Occipital lobe (tissue), 2 donors: ENCODE measurements around the gene TMPRSS4. TPM values are rescaled to one million over a fixed set of nuclear protein-coding genes. Genes with fewer than 3 reads are reported as not detected.

ENCODE experiments used
- DNase-seq: peaks from one replicate; lab custom pipeline; 2025; lab: John Stamatoyannopoulos, UW
- total RNA-seq: library from RNA; depleted of rRNA; stranded (reverse); fragments of >200 nt; gene quantifications from one replicate; pipeline ENCODE4 v1.2.3, GENCODE V29; 2014

The TMPRSS4 gene
- total RNA-seq: not detected

- DNase-seq: no peak
These were observed at the start of gene TMPRSS4 for GRCh38 chr11:118076754-118077281. TSS of gene TMPRSS4 (plus strand) at chr11:118077078. CDS start at chr11:118077303, 225 bp downstream.

GRCh38 chr11:118027694-118028093, 49.2 kb upstream of the TMPRSS4 start:
- DNase-seq: no peak

- no peak for DNase-seq
These were observed 48.3 kb upstream of the TMPRSS4 start for GRCh38 chr11:118028626-118029025.

- no peak for DNase-seq
These were observed 43.4 kb upstream of the TMPRSS4 start for GRCh38 chr11:118033443-118033842.

- DNase-seq: no peak
These were observed 34.7 kb upstream of the TMPRSS4 start for GRCh38 chr11:118042141-118042540.

GRCh38 chr11:118042796-118043195, 34.1 kb upstream of the TMPRSS4 start:
- DNase-seq: no peak

GRCh38 chr11:118045191-118045590, 31.7 kb upstream of the TMPRSS4 start:
- no peak for DNase-seq

GRCh38 chr11:118046051-118046963, 30.6 kb upstream of the TMPRSS4 start:
- DNase-seq: no peak

GRCh38 chr11:118046964-118047700, 29.7 kb upstream of the TMPRSS4 start:
- no peak for DNase-seq

GRCh38 chr11:118047749-118048148, 29.1 kb upstream of the TMPRSS4 start:
- DNase-seq: no peak

GRCh38 chr11:118048472-118049370, 28.2 kb upstream of the TMPRSS4 start:
- no peak for DNase-seq

GRCh38 chr11:118049771-118050170, 27.1 kb upstream of the TMPRSS4 start:
- no peak for DNase-seq

GRCh38 chr11:118050208-118050891, 26.5 kb upstream of the TMPRSS4 start:
- no peak for DNase-seq

GRCh38 chr11:118051136-118051610, 25.7 kb upstream of the TMPRSS4 start:
- no peak for DNase-seq

GRCh38 chr11:118051611-118052461, 25.0 kb upstream of the TMPRSS4 start:
- no peak for DNase-seq

- no peak for DNase-seq
These were observed 24.2 kb upstream of the TMPRSS4 start for GRCh38 chr11:118052581-118053206.

GRCh38 chr11:118054712-118055640, 21.9 kb upstream of the TMPRSS4 start:
- DNase-seq: no peak

- no peak for DNase-seq
These were observed 20.9 kb upstream of the TMPRSS4 start for GRCh38 chr11:118055966-118056365.
